ENCODE data around the gene POLE2. TPM values are rescaled to one million over a fixed set of nuclear protein-coding genes. Genes with fewer than 3 reads are reported as not detected.
"Not testable (repeated sequence)": the region's sequence is repeated elsewhere in the genome, so short reads cannot be mapped to it uniquely, and the experiment has no call there.

POLE2 gene
- 32.7 and 33.9 TPM in 2 replicates for total RNA-seq

- intact Hi-C loops (cut with micrococcal nuclease), result loop anchor here (1.0 to 2.0 kb wide), 3 partner anchors 68 to 101 kb away; partner anchors contain the start of genes MGAT2, RPL36AL and RPS29
Measured at GRCh38 chr14:49687942-49688700, at the start of gene POLE2. Gene POLE2, minus strand, starts transcription at chr14:49688214. Its CDS starts 11 bp downstream, at chr14:49688203.

GRCh38 chr14:49735669-49736068 lies 47.7 kb upstream of the POLE2 start:
- intact Hi-C loops (cut with micrococcal nuclease), result not testable (repeated sequence)

DNA sequence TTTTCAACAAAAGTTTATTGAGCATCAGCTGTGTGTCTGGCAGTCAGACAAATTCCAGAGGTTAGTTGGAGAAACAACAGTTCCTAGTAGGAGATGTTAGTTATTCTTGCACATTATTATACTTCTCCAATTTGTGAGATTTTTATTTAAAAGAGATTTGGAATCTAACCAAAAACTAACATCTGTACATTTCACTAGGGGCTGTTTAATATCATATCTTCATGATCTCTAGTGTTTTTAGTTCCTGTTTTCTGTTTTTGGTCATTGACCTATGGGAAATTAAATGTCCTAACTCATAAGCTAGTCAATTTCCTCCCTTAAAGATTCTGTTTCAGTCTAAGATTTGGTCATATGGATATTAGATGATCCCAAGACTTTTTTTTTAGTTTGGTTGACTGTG lies 45.8 kb upstream of the POLE2 start:
- intact Hi-C loops (cut with micrococcal nuclease), result no loop called here

DNA sequence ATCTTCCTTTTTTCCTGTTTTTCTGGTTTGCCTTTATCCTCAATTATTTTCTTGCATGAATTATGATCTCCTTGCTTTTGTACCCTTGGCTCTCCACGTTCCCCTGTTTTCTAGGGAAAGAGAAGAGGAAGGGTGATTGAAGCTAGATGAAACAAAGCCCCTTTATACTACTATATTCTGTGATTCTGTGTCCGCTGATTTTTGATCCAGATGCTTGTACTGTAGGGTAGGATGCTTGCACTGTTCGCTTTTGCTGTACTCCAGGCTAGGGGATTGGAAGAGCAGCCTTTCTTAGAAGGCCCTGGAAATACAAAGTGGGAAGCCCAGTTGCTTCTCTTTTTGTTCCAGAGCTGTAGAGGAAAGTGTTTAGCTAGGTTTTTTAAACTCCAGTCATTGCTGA lies 44.9 kb upstream of the POLE2 start:
- intact Hi-C loops (cut with micrococcal nuclease), result no loop called here

DNA sequence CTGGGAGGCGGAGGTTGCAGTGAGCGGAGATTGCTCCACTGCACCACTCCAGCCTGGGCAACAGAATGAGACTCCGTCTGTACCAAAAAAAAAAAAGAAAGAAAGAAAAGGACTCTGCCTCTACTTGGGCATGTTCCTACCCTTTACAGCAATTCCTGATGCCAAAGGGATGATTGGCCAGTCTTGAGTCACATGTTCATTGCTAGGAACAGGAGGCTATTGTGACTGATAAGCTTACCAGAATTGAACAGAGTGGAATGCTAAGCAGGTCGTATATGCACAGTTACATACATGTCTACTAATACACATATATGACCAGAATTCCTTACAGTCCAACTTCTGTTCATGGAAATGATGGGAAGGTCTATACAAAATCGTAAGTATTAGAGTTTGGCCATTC lies 39.2 kb upstream of the POLE2 start:
- intact Hi-C loops (cut with micrococcal nuclease), result no loop called here

GRCh38 chr14:49721733-49722435 lies 33.9 kb upstream of the POLE2 start:
- intact Hi-C loops (cut with micrococcal nuclease), result not testable (repeated sequence)

GRCh38 chr14:49720744-49721143 lies 32.7 kb upstream of the POLE2 start:
- intact Hi-C loops (cut with micrococcal nuclease), result no loop called here

GRCh38 chr14:49710993-49711392 lies 23.0 kb upstream of the POLE2 start:
- intact Hi-C loops (cut with micrococcal nuclease), result not testable (repeated sequence)

DNA sequence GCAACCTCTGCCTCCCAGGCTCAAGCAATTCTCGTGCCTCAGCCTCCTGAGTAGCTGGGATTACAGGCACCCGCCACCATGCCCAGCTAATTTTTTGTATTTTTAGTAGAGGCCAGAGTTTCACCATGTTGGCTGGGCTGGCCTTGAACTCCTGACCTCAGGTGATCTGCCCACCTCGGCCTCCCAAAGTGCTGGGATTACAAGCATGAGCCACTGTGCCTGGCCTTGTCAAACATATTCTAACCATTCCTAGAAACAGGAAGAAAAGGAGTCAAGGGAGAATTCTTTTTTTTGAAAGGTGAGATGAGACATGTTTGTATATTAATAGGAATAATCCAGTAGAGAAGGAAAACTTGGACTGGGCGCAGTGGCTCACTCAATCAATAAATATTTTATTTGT lies 16.5 kb upstream of the POLE2 start:
- intact Hi-C loops (cut with micrococcal nuclease), result not testable (repeated sequence)

- intact Hi-C loops (cut with micrococcal nuclease), result no loop called here
Measured at GRCh38 chr14:49703965-49704364, 16.0 kb upstream of the POLE2 start.

- intact Hi-C loops (cut with micrococcal nuclease), result no loop called here
Measured at GRCh38 chr14:49702725-49703124, 14.7 kb upstream of the POLE2 start.

GRCh38 chr14:49693735-49694124 lies 5.7 kb upstream of the POLE2 start:
- intact Hi-C loops (cut with micrococcal nuclease), result loop anchor here (1.0 to 10.0 kb wide), 4 partner anchors 59 to 539 kb away; partner anchors contain the start of genes DNAAF2, KLHDC2, SOS2 and VCPKMT

- intact Hi-C loops (cut with micrococcal nuclease), result loop anchor here (1.0 to 10.0 kb wide), 4 partner anchors 58 to 539 kb away; partner anchors contain the start of genes DNAAF2, KLHDC2, SOS2 and VCPKMT
Measured at GRCh38 chr14:49692811-49693734, 5.1 kb upstream of the POLE2 start, which contains the start of gene KLHDC1. Gene KLHDC1, plus strand, starts transcription at chr14:49693120. Its CDS starts 75 bp downstream, at chr14:49693195.

DNA sequence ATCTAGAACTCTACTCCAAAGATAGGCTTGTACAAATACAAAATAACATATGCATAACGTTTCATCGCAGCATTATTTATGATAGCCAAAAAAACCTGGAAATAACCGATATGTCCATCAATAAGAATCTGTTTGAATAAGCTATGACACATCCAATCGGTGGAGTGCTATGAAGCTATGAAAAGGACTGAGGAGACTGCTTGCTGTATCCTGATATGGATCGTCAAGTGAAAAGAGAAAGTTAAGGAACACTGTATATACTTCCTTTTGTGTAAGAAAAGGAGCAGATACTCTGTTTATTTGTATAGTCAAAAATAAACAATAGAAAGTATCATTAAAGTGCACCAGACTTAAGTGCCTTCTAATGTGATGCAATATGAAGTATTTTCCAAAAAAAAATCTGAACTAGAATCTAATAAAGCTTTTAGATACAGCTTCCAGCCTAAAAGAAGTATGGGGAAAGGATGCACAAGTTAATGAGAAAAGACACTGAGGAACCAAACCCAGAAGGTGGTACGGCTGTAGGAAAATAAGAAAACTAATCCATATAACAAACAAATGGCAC lies 4.3 kb upstream of the POLE2 start:
- intact Hi-C loops (cut with micrococcal nuclease), result loop anchor here (2.0 to 10.0 kb wide), 3 partner anchors 57 to 540 kb away; partner anchors contain the start of genes DNAAF2, SOS2 and VCPKMT

DNA sequence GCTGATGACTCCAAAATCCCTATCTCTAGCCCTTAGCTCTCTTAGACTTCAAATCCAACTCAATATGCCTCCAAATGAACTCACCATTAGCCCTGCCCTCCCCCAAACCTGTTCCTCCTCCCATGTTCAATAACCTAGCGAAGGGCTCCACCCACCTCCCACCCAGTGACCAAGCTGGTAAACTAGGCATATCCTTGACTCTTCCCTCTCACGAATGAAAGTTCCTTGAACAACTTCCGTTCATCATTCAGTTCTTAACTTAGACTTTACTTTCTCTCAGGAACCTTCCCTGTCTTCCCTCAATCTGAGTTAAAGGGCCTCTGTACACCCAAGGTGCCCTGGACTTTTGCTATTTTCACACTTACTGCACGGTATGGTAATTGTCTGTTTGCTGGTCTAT lies 3.0 kb upstream of the POLE2 start:
- intact Hi-C loops (cut with micrococcal nuclease), result loop anchor here (5.0 to 10.0 kb wide), 2 partner anchors 424 to 541 kb away; partner anchors contain the start of genes SOS2 and VCPKMT

DNA sequence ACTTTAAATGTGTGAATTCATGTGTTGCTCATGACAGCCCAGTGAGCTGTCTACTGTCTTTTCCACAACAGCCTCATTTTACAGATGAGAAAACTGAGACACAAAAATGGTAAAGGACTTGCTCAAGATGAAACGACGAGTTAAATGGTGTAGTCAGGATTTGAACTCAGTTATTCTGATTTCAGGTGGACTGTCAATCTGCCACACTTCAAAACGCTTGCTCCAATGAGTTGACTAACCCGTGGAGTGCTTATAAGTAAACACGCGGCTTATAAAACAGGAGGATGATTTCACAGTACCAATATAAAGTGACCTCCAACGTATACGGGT lies 652 bp upstream of the POLE2 start:
- intact Hi-C loops (cut with micrococcal nuclease), result loop anchor here (1.0 to 2.0 kb wide), 3 partner anchors 68 to 102 kb away; partner anchors contain the start of genes MGAT2, RPL36AL and RPS29

DNA sequence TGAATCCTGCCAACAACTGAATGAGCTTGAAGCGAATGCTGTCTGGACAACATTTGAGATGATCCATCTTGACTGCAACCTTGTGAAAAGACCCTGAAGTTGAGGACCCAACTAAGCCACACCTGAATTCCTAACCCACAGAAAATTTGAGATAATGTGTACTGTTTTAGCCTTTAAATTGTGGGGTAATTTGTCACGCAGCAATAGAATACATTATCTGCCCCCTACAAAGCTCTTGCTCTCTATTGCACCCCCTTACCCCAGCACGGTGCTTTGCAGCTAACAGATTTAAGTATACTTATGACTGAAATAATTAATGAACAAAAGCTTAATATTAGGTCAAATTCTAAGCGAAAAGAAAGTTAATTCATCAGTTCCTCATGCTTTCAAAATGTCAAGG lies 1.6 kb downstream of the POLE2 start:
- intact Hi-C loops (cut with micrococcal nuclease), result no loop called here

GRCh38 chr14:49679271-49679670 lies 8.7 kb downstream of the POLE2 start:
- intact Hi-C loops (cut with micrococcal nuclease), result no loop called here

DNA sequence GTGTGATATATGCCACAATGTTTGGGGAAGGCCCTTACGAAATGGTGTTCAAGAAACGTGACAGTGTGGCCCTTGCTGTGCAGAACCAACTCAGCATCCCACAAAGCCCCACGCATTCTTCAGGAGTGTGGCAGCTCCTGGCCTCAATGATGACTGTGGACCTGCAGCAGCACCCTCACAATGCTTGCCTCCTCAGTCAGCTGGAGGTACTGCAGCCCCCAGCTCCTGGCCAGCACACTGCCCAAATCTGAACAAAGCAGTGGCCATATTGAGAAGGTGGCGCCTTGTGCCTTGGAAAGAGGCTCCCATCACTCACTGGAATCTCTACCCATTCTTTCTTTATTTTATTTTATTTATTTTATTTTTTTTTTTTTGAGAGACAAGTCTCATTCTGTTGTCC lies 10.4 kb downstream of the POLE2 start:
- intact Hi-C loops (cut with micrococcal nuclease), result no loop called here

GRCh38 chr14:49673586-49673985 lies 14.4 kb downstream of the POLE2 start:
- intact Hi-C loops (cut with micrococcal nuclease), result no loop called here

- intact Hi-C loops (cut with micrococcal nuclease), result no loop called here
Measured at GRCh38 chr14:49670475-49670874, 17.5 kb downstream of the POLE2 start.

Data from T-helper 2 cell treated with Interferon-gamma antibody and Interleukin-4, amounts not matched to agents 100 ng/mL and 5 ng/mL, for 36 hours (primary cell).